GM23338 (cell line): ENCODE data around the gene PTGDS. TPM values are rescaled to one million over a fixed set of nuclear protein-coding genes. Genes with fewer than 3 reads are reported as not detected.

Experiments used
- ATAC-seq: fragments of 200-7000 bp; cut with Tn5 transposase; 3 replicates; pipeline ENCODE4 v1.9.1; 2020
- DNase-seq: peaks from one replicate; pipeline ENCODE4 v3.0.0-alpha.2; 2015; ENCODE audit warnings: low spot score
- H2AFZ ChIP-seq: fragments of 200-600 bp; sonication (generic); 2 replicates; pipeline ENCODE4 v1.8.0; 2016; ENCODE audit warnings: antibody characterized with exemption, mild to moderate bottlenecking, moderate library complexity
- H3F3A ChIP-seq: fragments of 200-600 bp; sonication (generic); replicated peaks from 2 replicates; pipeline ENCODE4 v1.8.0; 2017; ENCODE audit warnings: antibody characterized with exemption, mixed run types, low read depth
- H3K27ac ChIP-seq: fragments of 200-600 bp; sonication (generic); 2 replicates; pipeline ENCODE4 v1.6.1; 2016; ENCODE audit warnings: low read depth
- H3K27me3 ChIP-seq: fragments of 200-600 bp; sonication (generic); 2 replicates; pipeline ENCODE4 v1.8.0; 2016; ENCODE audit warnings: mild to moderate bottlenecking, mixed run types, moderate library complexity; ENCODE audit not compliant: insufficient read depth
- H3K36me3 ChIP-seq: fragments of 200-600 bp; sonication (generic); 2 replicates; pipeline ENCODE4 v1.8.0; 2016; ENCODE audit warnings: mild to moderate bottlenecking; ENCODE audit not compliant: insufficient read depth
- H3K4me1 ChIP-seq: fragments of 200-600 bp; sonication (generic); 2 replicates; pipeline ENCODE4 v1.8.0; 2016; ENCODE audit warnings: mild to moderate bottlenecking, moderate library complexity; ENCODE audit not compliant: insufficient read depth
- H3K4me2 ChIP-seq: fragments of 200-600 bp; sonication (generic); 2 replicates; pipeline ENCODE4 v1.7.1; 2017; ENCODE audit warnings: mixed run types
- H3K4me3 ChIP-seq: fragments of 200-600 bp; sonication (generic); 2 replicates; pipeline ENCODE4 v1.6.1; 2016; ENCODE audit warnings: mixed run types
- H3K79me2 ChIP-seq: fragments of 200-600 bp; sonication (generic); replicated peaks from 2 replicates; pipeline ENCODE4 v1.8.0; 2017; ENCODE audit warnings: mild to moderate bottlenecking; ENCODE audit not compliant: insufficient read depth
- H3K9me2 ChIP-seq: fragments of 200-600 bp; sonication (generic); 2 replicates; pipeline ENCODE4 v1.8.0; 2017; ENCODE audit not compliant: insufficient read depth
- H4K20me1 ChIP-seq: fragments of 200-600 bp; sonication (generic); replicated peaks from 2 replicates; pipeline ENCODE4 v1.8.0; 2017; ENCODE audit warnings: mild to moderate bottlenecking; ENCODE audit not compliant: insufficient read depth
- H3K27ac Mint-ChIP-seq: 2 replicates; pipeline ENCODE4 v1.8.0; 2020; ENCODE audit warnings: inconsistent platforms, mild to moderate bottlenecking, moderate library complexity, mixed read lengths
- H3K27me3 Mint-ChIP-seq: 3 replicates; pipeline ENCODE4 v1.8.0; 2022; ENCODE audit warnings: low read depth, mild to moderate bottlenecking, moderate library complexity, mixed read lengths, inconsistent platforms; ENCODE audit not compliant: insufficient read depth, poor library complexity
- H3K36me3 Mint-ChIP-seq: 3 replicates; pipeline ENCODE4 v1.8.0; 2021; ENCODE audit warnings: low read depth, mild to moderate bottlenecking, inconsistent platforms, moderate library complexity, mixed read lengths
- H3K4me1 Mint-ChIP-seq: 3 replicates; pipeline ENCODE4 v1.8.0; 2020; ENCODE audit warnings: mild to moderate bottlenecking, inconsistent platforms, mixed read lengths
- H3K4me3 Mint-ChIP-seq: 3 replicates; pipeline ENCODE4 v1.8.0; 2021; ENCODE audit warnings: moderate library complexity, mild to moderate bottlenecking, inconsistent platforms, mixed read lengths
- H3K9me3 Mint-ChIP-seq: 3 replicates; pipeline ENCODE4 v1.8.0; 2020; ENCODE audit warnings: moderate library complexity, mild to moderate bottlenecking, inconsistent platforms, mixed read lengths
- CREB1 ChIP-seq: fragments of 250-450 bp; sonication (Bioruptor Pico); IDR thresholded peaks from 2 replicates; pipeline ENCODE4 v1.5.0; 2020; ENCODE audit warnings: low read depth, mild to moderate bottlenecking, moderate library complexity
- CTCF ChIP-seq, 2 experiments: fragments of 200-600 bp in 1 of 2; sonication (generic) in 1 of 2; conservative IDR thresholded peaks; 2 replicates each; pipeline versions ENCODE4 v1.5.1 to v1.6.1; 2016 to 2017; ENCODE audit warnings: antibody characterized with exemption in 2 of 2, low read depth in 2 of 2, mild to moderate bottlenecking in 2 of 2, moderate library complexity in 1 of 2
- ETS1 ChIP-seq: IDR thresholded peaks from 2 replicates; pipeline ENCODE4 v1.6.1; 2016; ENCODE audit warnings: antibody characterized with exemption
- EZH2 ChIP-seq: fragments of 200-600 bp; sonication (generic); IDR thresholded peaks from one replicate; pipeline ENCODE4 v1.8.0; 2017; ENCODE audit warnings: antibody characterized with exemption, mild to moderate bottlenecking, low read depth; ENCODE audit not compliant: unreplicated experiment
- EZH2phosphoT487 ChIP-seq: fragments of 200-600 bp; sonication (generic); IDR thresholded peaks from one replicate; pipeline ENCODE4 v1.8.1; 2018; ENCODE audit warnings: antibody characterized with exemption; ENCODE audit not compliant: unreplicated experiment
- JUNB ChIP-seq: IDR thresholded peaks from one replicate; pipeline ENCODE4 v1.6.1; 2016; ENCODE audit warnings: antibody characterized with exemption; ENCODE audit not compliant: unreplicated experiment
- NANOG ChIP-seq: IDR thresholded peaks from 2 replicates; pipeline ENCODE4 v1.6.1; 2016; ENCODE audit warnings: antibody characterized with exemption, borderline replicate concordance
- POLR2AphosphoS5 ChIP-seq: IDR thresholded peaks from 2 replicates; pipeline ENCODE4 v1.6.1; 2016; ENCODE audit warnings: antibody characterized with exemption, low read depth
- REST ChIP-seq: IDR thresholded peaks from one replicate; pipeline ENCODE4 v1.6.1; 2018; ENCODE audit warnings: antibody characterized with exemption; ENCODE audit not compliant: unreplicated experiment
- STAT1 ChIP-seq: IDR thresholded peaks from one replicate; pipeline ENCODE4 v1.6.1; 2016; ENCODE audit warnings: antibody characterized with exemption; ENCODE audit not compliant: unreplicated experiment
- ZNF114 ChIP-seq: fragments of 250-450 bp; sonication (Bioruptor Pico); IDR thresholded peaks from 2 replicates; pipeline ENCODE4 v1.5.0; 2020; ENCODE audit warnings: mild to moderate bottlenecking, moderate library complexity
- ZNF331 ChIP-seq: fragments of 250-450 bp; sonication (Bioruptor Pico); IDR thresholded peaks from 2 replicates; pipeline ENCODE4 v1.5.0; 2020; ENCODE audit warnings: low read depth, mild to moderate bottlenecking, moderate library complexity
- ZNF462 ChIP-seq: fragments of 250-450 bp; sonication (Bioruptor Pico); IDR thresholded peaks from 2 replicates; pipeline ENCODE4 v1.5.0; 2020; ENCODE audit warnings: mild to moderate bottlenecking, moderate library complexity
- polyA plus RNA-seq: library from polyadenylated mRNA; unstranded; fragments of >200 nt; fragmentation: Nextera tagmentation; extraction: Ambion mirVana; gene quantifications from 2 replicates; pipeline ENCODE4 v1.2.1, GENCODE V29; 2016
- total RNA-seq: library from RNA; depleted of rRNA; stranded (reverse); fragments of >200 nt; shearing (Covaris generic); gene quantifications from 2 replicates; pipeline ENCODE4 v1.2.3, GENCODE V29; 2014

PTGDS gene
- total and polyA plus RNA-seq, 2 experiments from 2014 or later: 1.9 to 3.1 TPM

- TF ChIP-seq EZH2 (no peak), CTCF (conservative IDR thresholded peaks at IDR 0.05; ENCODE audit: low read depth in 2 of 2) (0 out of 4 replicates have a peak, but pooled peaks of 1 of the 2 experiments have one; percentile 13), CREB1 (CRISPR knock-in tag) (no peak), NANOG (no peak), ZNF462 (no peak), ETS1 (no peak), REST (peak; percentile 14), STAT1 (peak; percentile 86), ZNF114 (CRISPR knock-in tag) (no peak), EZH2phosphoT487 (no peak), JUNB (no peak), POLR2AphosphoS5 (no peak; the same call in 1 of the 2 replicates), ZNF331 (CRISPR knock-in tag) (no peak)
- no peaks in the 10 kb centered on the region for H3K9me2 ChIP-seq
- peaks cover 15% of the 10 kb centered on the region for H3K27me3 Mint-ChIP-seq
- no peak overlapping the region for H3K27ac ChIP-seq
- no peak overlapping the region for H3K27ac Mint-ChIP-seq
- no peaks in the 10 kb centered on the region; the same call in 2 of the 3 replicates for H3K4me1 Mint-ChIP-seq
- peaks cover 4% of the 10 kb centered on the region; the same call in 1 of the 2 replicates for H3K4me1 ChIP-seq
- no peak overlapping the region; the same call in 2 of the 3 replicates for H3K4me3 Mint-ChIP-seq
- H3K9me3 Mint-ChIP-seq: no peaks in the 10 kb centered on the region
- peaks cover 6% of the 10 kb centered on the region for H3K27me3 ChIP-seq
- ATAC-seq (peak; percentile 90), DNase-seq (peak; percentile 98)
- H3F3A ChIP-seq: 0 out of 2 replicates have a peak, but pooled peaks cover 3% of the 10 kb centered on the region
- H3K79me2 ChIP-seq: no peaks in the 10 kb centered on the region
- no peaks in the 10 kb centered on the region for H3K36me3 Mint-ChIP-seq
- H3K36me3 ChIP-seq: no peaks in the 10 kb centered on the region
- H2AFZ ChIP-seq: no peak overlapping the region
- H3K4me2 ChIP-seq: no peak overlapping the region
- H4K20me1 ChIP-seq: no peaks in the 10 kb centered on the region
- H3K4me3 ChIP-seq: no peak overlapping the region
Observed at GRCh38 chr9:137021979-137022661, 44.8 kb downstream of the PTGDS start.
